GM10248 (cell line): Measurements from ENCODE around the gene CINP.

Source experiments
- CTCF ChIA-PET: fragments of 300-600 bp; sonication (Branson Sonifier 250); formaldehyde crosslinking; extraction: SDS; loops from one replicate; lab custom pipeline; 2021; ENCODE audit warnings: antibody characterized with exemption; lab: Yijun Ruan, JAX
- POLR2A ChIA-PET: fragments of 350-650 bp; sonication (Branson Sonifier 250); formaldehyde crosslinking; extraction: SDS; loops from one replicate; lab custom pipeline; 2020; ENCODE audit warnings: antibody characterized with exemption; lab: Yijun Ruan, JAX
- DNase-seq: peaks from one replicate; pipeline ENCODE4 v3.0.0; 2012; ENCODE audit errors: extremely low spot score
- CTCF ChIP-seq: IDR thresholded peaks from 2 replicates; pipeline ENCODE4 v1.5.1; 2012; ENCODE audit warnings: mild to moderate bottlenecking, low read depth; ENCODE audit errors: extremely low read depth, missing control alignments, control extremely low read depth

Gene CINP

GRCh38 chr14:102320671-102321455, 41.8 kb downstream of the CINP start:
- DNase-seq, result no peak
- no peak for TF ChIP-seq CTCF
- ChIA-PET CTCF (interaction anchor here (0.8 to 2.7 kb wide), 5 partner anchors 11 to 203 kb away, joined by 3 to 8 read pairs (median 6); no protein-coding TSS in a partner anchor), POLR2A (no interaction called here)

- no peak for TF ChIP-seq CTCF
- ChIA-PET CTCF (interaction anchor here (0.8 to 2.7 kb wide), 3 partner anchors 14 to 204 kb away, joined by 3 to 6 read pairs (median 3); no protein-coding TSS in a partner anchor), POLR2A (no interaction called here)
- DNase-seq, result peak; percentile 43
These were observed 42.5 kb downstream of the CINP start for GRCh38 chr14:102320033-102320660.

GRCh38 chr14:102319351-102320032, 43.2 kb downstream of the CINP start, which contains the start of gene ZNF839:
Gene ZNF839, plus strand, starts transcription at chr14:102319746. Its CDS starts 20 bp downstream, at chr14:102319766.
- no peak for TF ChIP-seq CTCF
- ChIA-PET POLR2A (no interaction called here), CTCF (interaction anchor here (0.8 to 2.7 kb wide), 4 partner anchors 13 to 358 kb away, joined by 3 to 6 read pairs (median 3); no protein-coding TSS in a partner anchor)
- peak; percentile 94 for DNase-seq

- TF ChIP-seq CTCF, result no peak
- ChIA-PET POLR2A (no interaction called here), CTCF (interaction anchor here (1.1 to 2.7 kb wide), 6 partner anchors 9 to 357 kb away, joined by 3 to 9 read pairs (median 4); no protein-coding TSS in a partner anchor)
- no peak for DNase-seq
These were observed 43.9 kb downstream of the CINP start for GRCh38 chr14:102318781-102319276.

- CTCF ChIA-PET, result interaction anchor here (0.6 to 3.7 kb wide), 25 partner anchors 9 to 610 kb away, joined by 3 to 20 read pairs (median 4); partner anchors contain the start of gene MOK
- POLR2A ChIA-PET, result interaction anchor here (0.6 kb wide), 1 partner anchor 341 kb away, joined by 3 read pairs; no protein-coding TSS in a partner anchor
- peak; percentile 13 for TF ChIP-seq CTCF
- no peak for DNase-seq
These were observed 45.0 kb downstream of the CINP start for GRCh38 chr14:102317564-102318248.
